B cell (primary cell): ENCODE measurements around the gene GLRA3.

Experiments
- CTCF ChIP-seq: fragments of 200-600 bp; IDR thresholded peaks from one replicate; pipeline ENCODE4 v1.8.0; 2022; ENCODE audit warnings: antibody characterized with exemption, mild to moderate bottlenecking
- EZH2 ChIP-seq: IDR thresholded peaks from 2 replicates; pipeline ENCODE4 v1.6.1; 2012; ENCODE audit warnings: borderline replicate concordance, low read depth, mild to moderate bottlenecking, moderate library complexity, low read length; ENCODE audit not compliant: insufficient read depth, poor library complexity, severe bottlenecking

GRCh38 chr4:174864031-174864430 is 35.0 kb upstream of the GLRA3 start:
- no peak for TF ChIP-seq CTCF
- no peak for TF ChIP-seq EZH2
